ENCODE measurements around the gene TBX6.

GRCh38 chr16:30066761-30067583, 24.8 kb downstream of the TBX6 start:
- TF ChIP-seq, protein P1, sequence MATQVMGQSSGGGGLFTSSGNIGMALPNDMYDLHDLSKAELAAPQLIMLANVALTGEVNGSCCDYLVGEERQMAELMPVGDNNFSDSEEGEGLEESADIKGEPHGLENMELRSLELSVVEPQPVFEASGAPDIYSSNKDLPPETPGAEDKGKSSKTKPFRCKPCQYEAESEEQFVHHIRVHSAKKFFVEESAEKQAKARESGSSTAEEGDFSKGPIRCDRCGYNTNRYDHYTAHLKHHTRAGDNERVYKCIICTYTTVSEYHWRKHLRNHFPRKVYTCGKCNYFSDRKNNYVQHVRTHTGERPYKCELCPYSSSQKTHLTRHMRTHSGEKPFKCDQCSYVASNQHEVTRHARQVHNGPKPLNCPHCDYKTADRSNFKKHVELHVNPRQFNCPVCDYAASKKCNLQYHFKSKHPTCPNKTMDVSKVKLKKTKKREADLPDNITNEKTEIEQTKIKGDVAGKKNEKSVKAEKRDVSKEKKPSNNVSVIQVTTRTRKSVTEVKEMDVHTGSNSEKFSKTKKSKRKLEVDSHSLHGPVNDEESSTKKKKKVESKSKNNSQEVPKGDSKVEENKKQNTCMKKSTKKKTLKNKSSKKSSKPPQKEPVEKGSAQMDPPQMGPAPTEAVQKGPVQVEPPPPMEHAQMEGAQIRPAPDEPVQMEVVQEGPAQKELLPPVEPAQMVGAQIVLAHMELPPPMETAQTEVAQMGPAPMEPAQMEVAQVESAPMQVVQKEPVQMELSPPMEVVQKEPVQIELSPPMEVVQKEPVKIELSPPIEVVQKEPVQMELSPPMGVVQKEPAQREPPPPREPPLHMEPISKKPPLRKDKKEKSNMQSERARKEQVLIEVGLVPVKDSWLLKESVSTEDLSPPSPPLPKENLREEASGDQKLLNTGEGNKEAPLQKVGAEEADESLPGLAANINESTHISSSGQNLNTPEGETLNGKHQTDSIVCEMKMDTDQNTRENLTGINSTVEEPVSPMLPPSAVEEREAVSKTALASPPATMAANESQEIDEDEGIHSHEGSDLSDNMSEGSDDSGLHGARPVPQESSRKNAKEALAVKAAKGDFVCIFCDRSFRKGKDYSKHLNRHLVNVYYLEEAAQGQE (IDR thresholded peaks at IDR 0.05; ENCODE audit: insufficient read depth in 1 of 2, low read depth in 2 of 2, low read length in 2 of 2) = no peak
- no peak for TF ChIP-seq TAF1 (IDR thresholded peaks at IDR 0.05; ENCODE audit: borderline replicate concordance, insufficient read depth, low read length)
- no peak for TF ChIP-seq POLR2AphosphoS5 (IDR thresholded peaks at IDR 0.05; ENCODE audit: low read depth, low read length)

All from PFSK-1 (cell line).